ENCODE results near the gene TRIM69.

- TF ChIP-seq CTCF (IDR thresholded peaks at IDR 0.05; ENCODE audit: insufficient read depth, low read depth, low read length) (peak; percentile 26), EZH2 (IDR thresholded peaks at IDR 0.05; ENCODE audit: insufficient read depth, low read length) (no peak)
Observed at GRCh38 chr15:44710236-44711095, 25.9 kb upstream of the TRIM69 start.

All from astrocyte (in vitro differentiated cells and primary cell).